HL-60/S4 (cell line): ENCODE data around the gene GAB4.
"Not testable (repeated sequence)": the region's sequence is repeated elsewhere in the genome, so short reads cannot be mapped to it uniquely, and the experiment has no call there.

Experiments used
- in situ Hi-C: fragments of 300-500 bp; cut with MboI; formaldehyde crosslinking; loops from 2 replicates; pipeline ENCODE4 v1.14.3; 2022; ENCODE audit warnings: low sequenced_read_pairs

Gene GAB4, protein sequence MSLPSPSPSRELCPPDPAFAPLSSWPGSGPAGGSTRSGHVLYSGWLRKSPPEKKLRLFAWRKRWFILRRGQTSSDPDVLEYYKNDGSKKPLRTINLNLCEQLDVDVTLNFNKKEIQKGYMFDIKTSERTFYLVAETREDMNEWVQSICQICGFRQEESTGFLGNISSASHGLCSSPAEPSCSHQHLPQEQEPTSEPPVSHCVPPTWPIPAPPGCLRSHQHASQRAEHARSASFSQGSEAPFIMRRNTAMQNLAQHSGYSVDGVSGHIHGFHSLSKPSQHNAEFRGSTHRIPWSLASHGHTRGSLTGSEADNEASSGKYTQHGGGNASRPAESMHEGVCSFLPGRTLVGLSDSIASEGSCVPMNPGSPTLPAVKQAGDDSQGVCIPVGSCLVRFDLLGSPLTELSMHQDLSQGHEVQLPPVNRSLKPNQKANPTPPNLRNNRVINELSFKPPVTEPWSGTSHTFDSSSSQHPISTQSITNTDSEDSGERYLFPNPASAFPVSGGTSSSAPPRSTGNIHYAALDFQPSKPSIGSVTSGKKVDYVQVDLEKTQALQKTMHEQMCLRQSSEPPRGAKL

DNA sequence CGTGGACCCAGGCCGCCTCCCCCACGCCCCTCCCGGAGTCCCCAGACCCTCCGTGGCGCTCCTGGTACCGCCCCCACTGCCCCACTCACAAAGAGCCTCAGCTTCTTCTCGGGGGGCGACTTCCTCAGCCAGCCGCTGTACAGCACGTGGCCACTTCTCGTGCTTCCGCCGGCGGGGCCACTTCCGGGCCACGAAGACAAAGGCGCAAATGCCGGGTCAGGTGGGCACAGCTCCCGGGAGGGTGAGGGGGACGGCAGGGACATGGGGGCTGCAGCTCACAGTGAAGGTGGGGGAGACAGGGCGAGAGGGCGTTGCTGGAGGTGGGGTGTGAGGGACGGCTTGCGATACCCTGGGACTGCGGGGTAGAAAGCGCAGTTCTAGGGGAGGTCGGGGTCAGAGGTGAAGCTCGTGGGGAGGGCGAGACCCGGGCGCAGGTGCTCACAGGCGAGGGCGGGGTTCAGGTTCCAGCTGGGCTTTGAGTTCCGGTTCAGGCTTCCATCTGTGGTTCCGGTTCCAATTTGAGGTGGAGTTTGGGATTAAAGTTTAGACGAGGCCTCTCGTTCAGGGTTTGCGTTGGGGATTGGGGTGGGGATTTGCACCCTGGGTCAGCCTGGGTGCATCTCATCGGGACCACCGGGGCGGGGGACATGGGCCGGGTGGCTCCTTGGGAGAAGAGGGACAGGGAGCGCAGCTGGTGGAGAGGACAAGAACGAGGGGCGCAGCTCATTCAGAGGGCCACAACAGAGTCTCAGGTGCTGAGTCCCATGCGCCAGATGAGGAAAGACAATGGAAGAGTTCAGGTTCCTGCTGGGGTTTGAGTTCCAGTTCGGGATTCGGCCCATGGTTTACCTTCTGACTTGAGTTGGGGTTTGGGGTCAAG, at the start of gene GAB4:
Gene GAB4 (minus strand): TSS at position 371 of the 880 bp plus-strand sequence. CDS start 108 bp downstream, at position 263.
- in situ Hi-C loops: no loop called here

DNA sequence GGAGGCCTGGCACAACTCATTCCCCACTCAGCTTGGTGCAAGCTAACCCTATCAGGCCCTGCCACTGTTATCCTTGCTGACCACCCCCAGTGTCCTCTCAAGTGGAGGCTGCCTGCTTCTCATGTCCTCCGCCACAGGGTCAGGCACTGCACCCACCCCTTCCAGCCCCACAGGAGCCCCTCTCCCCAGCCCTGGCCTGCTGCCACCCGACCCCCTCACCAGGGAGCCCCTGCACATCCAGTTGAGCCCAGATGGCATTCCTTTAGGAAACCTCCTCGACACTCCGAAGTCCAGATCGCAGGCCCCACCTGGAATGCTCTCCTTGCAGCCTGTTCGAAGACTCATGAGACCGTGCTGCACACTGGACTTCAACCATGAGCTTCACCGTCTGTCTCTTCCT, 48.8 kb upstream of the GAB4 start:
- in situ Hi-C loops: loop anchor here (25.0 kb wide), 1 partner anchor 270 kb away; no protein-coding TSS in a partner anchor

DNA sequence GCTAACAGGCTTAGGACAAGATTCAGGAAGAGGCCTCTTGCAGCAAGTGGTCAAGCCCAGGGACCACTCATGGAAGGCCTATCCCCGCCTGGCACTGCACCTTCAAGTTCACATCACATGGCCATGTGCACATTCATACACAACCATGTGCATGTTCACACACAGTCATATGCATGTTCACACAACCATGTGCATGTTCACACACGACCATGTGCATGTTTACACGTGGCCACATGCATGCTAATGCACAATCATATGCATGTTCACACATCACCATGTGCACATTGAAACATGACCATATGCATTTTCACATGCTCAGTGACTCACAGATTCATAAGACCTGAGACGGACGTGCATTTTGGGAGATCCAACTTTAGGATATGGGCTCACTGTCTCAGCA, 48.0 kb upstream of the GAB4 start:
- in situ Hi-C loops: loop anchor here (25.0 kb wide), 1 partner anchor 269 kb away; no protein-coding TSS in a partner anchor

DNA sequence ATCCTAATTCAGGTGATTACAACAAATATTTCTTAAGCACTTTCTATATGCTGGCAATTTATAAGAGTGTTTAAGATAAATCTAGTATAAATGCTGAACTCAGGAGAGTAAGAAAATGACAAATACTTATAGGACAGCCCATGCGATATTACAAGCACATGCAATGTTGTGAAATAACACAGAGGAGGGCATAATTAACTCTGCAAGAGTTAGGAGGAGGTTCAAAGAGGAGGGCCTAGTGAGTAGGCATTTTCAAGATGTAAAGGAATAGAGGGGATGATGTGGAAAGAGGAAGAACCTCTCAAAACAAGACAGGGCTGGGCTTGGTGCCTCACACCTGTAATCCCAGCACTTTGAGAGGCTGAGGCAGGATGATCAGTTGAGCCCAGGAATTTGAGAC, 39.6 kb upstream of the GAB4 start:
- in situ Hi-C loops: no loop called here

DNA sequence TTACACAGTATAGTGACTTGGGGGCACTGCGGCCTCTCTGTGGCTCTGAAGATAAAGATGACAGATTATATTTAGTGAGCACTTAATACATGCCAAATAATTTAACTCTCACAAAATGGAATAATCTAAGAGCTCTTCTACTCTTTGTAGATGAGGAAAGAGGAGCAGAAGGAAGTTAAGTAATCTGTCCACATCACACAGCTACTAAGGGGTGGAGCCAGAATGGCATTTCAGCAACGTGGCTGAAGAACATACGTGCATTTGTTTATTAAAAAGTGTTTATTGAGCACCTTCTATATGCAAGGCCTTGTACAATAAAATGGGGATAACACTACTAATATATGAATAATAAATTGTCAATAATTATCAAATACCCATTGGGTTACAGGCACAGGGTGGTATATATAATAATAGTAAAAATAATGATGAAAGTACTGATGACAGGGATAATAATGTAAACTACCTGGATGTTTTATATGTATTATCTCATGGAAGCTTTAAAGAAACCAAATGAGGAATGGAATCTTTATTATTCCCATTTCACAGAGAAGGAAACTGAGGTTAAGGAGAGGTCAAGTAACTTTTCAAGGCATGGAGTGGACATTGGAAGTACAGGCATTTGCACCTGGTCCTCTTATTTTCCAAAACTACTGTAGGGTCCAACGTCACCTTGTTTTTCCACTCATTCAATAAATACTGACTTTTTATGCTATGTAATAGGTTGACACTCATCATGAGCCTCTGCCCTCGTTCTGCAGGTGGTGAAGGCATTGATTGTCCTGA, 38.7 kb upstream of the GAB4 start:
- in situ Hi-C loops: no loop called here

DNA sequence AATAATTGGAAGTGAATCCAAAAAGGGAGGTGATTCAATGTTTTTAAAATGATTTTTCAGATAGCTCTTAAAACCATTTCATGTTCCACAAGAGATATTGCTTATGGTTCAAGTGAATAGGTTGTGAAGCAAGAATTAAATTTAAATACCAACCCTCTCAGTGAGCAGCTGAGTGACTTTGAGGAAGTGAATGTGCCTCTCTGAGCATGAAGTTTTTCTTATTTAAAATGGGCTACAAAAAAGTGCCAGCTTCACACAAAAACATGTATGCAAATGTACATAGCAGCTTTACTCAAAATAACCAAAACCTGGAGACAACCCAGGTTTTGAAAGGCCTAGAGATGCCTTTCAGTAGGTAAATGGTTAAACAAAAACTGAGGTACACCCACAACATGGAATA, 35.5 kb upstream of the GAB4 start:
- in situ Hi-C loops: no loop called here

DNA sequence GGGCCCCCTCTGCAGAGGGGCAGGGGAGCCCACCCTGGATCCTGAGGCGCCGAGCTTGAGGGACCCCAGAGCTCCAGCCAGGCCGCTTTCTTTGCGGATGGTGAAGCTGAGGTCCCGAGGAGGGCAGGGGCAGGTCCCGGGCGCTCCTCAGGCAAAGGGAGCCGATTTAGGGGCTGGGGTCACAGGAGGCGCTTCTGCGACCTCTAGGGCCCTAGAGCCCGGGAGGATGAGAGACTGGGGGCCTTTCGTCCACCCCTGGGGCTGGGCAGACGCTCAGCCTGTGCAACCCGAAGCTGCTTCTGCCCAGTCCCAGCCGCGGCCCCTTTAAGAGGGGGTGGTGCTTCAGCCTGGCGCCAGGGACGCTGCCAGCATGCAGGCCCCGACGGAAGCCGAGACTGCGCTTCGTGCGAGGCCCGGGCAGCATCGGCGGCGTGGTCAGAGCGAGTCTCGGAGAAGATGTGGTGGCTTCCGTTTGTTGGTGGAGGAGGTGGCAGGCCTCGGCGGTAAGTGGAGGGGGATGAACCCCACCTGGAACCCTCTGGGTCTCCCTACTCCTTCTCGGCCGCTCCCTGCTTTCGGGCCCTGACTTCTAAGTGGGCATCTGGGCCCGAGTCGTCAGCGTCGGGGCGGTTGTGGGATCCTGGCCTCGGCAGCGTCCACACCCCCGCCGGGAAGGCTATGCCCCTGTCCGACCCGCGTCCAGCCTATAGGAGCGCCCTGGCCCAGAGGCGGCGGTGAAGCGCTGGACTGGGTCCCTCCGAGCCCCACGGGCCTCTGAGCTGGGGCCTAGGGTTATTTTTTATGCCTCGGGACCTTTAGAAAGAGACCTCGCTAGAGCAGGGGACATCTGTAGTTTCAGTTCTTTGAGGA, 29.1 kb upstream of the GAB4 start:
- in situ Hi-C loops: not testable (repeated sequence)

DNA sequence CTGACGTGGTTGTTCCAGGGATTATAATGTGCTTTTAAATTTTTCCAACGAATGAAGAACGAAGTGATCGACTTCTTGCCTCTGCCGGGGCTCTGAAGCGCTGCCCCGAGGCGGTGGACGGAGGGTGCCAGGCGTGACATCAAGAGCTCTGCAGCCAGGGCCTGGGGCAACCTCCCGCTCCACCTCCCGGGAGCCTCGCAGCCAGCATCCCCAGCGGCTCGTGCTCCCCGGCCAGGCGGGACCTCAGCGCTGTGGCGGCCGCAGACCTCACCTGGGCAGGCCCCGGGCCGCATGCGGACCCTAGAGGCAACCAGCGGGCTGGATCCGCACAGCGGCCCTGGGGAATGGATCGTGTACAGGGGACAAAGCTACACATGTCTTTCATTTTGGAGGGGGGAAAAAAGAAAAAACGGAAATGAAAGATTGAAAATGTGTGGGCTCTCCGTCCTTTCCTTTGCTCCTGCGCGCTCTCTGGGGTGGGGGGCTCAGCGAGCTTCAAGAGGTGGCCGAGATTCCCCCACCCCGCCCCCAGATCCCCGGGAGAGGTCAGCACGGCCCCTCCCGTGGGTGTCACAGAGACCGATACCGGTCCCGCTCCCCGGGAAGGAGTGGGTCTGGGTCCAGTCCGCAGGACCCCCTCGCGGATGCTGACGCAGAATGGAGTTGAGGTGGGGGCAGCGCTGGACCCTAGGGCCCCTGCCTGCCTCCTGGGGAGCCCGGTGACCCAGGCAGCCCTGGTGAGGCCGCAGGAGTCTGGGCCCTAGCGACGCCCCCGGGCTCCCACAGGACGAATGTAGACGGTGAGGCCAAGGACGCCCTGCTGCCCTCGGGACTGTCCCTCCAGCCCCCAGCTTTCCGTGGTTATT, 28.2 kb upstream of the GAB4 start:
- in situ Hi-C loops: not testable (repeated sequence)

DNA sequence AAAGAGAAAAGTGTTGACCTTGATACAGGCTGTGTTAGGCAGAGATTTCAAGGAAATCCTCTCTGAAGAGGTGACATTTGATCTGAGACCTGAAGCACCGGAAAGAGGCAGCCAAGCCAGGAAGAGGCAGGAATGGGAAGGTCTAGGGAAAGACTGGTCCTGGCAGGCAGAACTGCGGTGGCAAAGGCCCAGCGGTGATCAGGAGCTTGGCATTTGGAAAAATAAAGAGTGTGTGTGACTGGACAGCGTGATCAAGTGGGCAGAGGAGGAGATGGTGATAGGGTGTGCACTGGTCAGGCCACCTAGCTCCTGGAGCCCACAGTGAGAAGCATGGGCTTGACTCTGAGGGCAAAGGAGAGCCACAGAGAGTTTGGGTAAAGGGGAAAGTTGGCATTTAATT, 27.2 kb upstream of the GAB4 start:
- in situ Hi-C loops: no loop called here

DNA sequence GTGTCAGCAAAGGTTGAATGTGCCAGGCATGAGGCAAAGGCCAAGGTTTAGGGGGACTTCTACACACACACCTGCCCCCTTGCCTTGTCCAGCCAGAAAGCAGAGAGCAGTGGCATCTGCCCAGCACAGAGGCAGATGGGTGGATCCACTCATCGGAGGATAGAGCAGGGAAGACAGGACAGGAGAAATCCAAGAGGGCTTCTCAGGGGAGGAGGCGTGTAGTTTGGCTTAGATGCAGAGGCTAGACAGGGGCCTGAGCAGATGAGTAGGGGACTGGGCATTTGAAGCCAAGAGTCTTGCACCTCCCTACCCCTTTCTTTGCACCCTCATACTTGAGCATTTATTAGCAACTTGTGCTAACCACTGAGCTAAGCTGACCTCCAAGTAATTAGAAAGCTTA, 26.5 kb upstream of the GAB4 start:
- in situ Hi-C loops: not testable (repeated sequence)

DNA sequence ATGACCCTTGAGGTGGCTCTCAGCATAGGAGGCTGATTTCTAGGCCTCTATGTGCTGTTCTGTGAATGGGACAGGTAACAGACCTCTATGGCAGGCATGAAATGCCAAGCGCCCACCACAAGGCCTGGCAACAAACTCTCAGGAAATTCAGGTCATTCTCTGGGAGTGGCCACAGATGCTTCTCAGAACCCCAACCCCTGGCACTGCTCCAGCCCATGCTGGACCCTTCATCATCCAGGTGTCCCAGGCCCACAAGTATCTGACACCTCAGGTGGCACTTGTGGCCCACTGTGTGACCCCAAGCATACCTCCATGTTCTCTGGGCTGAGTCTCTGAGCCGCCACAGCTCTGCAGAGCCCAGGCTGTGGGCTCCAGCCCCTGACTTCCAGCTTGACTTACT, 24.3 kb upstream of the GAB4 start:
- in situ Hi-C loops: not testable (repeated sequence)

DNA sequence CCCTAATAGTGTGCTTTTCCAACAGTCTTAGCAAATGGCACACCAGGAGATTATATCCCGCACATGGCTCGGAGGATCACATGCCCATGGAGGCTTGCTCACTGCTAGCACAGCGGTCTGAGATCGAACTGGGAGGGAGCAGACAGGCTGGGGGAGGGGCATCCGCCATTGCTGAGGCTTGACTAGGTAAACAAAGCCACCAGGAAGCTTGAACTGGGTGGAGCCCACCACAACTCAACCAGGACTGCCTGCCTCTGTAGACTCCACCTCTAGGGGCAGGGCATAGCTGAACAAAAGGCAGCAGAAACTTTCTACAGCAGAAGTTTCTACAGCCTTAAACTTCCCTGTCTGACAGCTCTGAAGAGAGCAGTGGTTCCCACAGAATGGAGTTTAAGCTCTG, 16.4 kb upstream of the GAB4 start:
- in situ Hi-C loops: not testable (repeated sequence)

DNA sequence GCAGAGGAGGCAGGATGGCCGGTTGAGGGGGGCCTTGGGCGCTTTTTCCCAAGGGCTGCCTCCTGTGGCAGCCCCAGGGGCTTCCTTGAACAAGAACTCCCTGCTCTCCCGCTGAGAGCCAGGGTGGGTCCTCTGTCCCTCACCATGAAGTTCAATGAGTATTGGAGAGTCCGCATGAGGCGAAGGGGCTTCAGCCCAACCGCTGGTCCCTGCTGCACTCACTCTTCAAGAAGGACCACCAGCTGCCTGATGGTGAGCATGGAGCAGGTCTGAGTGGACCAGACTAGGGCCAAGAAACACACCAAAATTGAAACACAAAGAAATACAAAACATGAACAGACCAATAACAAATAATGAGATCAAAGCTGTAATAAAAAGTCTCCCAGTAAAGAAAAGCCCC, 7.5 kb upstream of the GAB4 start:
- in situ Hi-C loops: not testable (repeated sequence)

DNA sequence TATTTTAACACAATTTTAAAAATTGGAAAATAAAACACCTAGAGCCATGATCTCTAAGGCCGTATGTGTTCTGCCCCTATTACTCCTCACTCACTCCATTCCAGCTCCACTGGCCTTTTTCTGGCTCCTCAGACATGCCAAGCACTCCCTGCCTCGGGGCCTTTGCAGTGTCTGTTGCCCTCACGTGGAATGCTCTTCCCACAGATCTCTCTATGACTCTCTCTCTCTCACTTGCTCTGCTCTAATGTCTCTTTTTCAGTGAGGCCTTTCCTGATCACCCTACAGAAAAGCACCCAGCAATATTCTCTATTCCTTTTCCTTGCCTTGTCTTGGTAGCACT, 6.0 kb upstream of the GAB4 start:
- in situ Hi-C loops: not testable (repeated sequence)

DNA sequence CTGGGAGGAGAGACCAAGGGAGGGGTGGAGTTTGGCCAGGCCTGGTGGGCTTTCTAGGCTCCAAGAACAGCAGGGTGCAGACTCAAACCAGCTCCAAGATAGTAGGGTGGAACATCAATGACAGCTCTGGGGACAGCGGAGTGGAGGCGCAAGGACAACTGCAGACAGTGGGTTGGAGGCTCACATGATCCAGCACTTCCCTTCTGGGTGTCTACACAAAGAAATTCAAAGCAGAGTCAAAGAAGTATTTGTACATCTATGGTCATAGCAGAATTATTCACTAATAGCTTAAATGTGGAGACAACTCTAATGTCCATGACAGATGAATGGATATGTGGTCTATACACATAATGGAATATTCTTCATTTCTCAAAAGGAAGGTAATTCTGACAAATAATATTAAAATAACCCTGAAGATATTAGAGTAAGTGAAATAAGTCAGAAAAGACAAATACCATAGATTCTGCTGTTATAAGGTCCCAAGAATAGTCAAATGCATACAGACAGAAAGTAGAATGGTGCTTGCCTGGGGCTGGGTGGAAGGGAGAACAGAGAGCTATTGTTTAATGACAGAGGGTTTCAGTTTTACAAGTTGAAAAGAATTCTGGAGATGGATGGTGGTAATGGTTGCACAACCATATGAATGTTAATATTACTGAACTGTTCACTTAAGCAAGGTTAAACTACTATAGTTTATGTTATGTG, 5.5 kb upstream of the GAB4 start:
- in situ Hi-C loops: no loop called here

DNA sequence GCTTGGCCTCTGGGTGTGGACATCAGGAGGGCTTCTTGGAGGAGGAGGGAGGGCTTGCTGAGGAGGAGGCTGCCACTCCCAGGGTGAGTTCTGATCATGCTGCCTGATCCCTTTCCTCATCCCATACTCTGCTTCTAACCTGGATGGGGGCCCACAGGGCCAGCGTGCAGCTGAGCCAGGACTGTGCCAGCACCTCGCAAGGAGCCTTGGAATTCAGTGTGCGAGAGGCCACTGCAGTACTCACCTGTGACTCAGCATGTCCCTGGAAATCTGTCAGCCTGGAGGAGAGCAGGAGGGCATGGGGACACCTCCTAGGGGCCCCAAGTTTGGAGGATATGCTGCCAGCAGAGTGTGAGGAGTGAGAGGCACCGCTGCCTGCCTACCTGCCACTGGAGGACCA, 4.2 kb upstream of the GAB4 start:
- in situ Hi-C loops: no loop called here

DNA sequence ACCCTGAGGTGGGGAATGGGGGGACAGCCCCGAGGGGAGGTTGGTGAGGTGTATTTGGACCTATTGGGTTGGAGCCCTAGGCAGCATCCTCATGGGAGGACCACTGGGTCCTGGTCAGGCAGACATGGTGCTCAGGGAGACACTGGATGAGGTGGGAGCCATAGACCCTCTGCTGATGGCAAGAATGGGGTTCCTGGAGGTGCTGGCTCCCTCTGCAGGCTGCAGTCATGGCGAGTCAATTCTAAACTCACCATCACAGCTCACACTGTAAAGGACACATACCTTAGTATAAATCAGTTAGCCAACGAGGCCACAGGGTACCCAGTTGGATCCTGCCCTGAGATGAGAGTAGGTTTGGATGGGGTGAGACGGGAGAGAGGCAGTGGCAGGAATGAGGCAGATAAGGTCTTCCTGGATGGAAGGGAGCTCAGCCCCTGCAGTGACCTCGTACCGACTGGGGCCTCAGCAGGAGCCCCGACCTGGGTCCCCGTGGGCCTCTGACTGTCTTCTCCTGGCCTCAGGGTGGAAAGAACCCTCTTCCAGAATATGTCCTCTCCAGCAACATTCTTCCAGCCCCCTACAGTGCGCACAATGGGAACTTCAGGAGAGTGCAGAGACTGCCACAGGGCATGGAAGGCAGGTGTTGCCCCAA, 1.7 kb upstream of the GAB4 start:
- in situ Hi-C loops: no loop called here

DNA sequence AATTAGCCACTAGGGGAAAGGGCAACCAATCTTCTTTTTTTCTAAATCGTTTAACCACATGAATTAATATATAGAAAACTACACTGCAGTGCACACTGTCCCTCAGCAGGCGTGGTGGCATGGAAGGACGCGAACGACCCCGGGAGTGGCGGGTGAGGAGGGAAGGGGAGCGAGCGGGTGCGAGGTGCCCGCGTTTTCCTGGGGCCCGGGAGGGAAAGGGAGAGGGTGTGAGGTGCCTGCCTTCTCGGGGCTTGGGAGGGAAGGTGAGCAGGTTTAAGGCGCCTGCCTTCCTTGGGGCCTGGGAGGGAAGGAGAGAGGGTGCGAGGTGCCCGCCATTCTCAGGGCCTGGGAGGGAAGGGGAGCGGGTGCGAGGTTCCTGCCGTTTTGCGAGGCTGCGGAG, 765 bp downstream of the GAB4 start:
- in situ Hi-C loops: no loop called here
